ENCODE data around the gene LGMN. TPM values are rescaled to one million over a fixed set of nuclear protein-coding genes. Genes with fewer than 3 reads are reported as not detected.

Gene LGMN
- polyA plus RNA-seq, 1 of the 3 experiments (the other 2 are of a cell fraction): 76.3 TPM

- Histone ChIP-seq H3K36me3 (replicated peaks in 1 of 2; ENCODE audit: control insufficient read depth in 1 of 2, insufficient read depth in 2 of 2, low read length in 1 of 2) (peaks cover 0 to 4% of the 10 kb centered on the region in 2 experiments), H3K27ac (ENCODE audit: low read depth in 2 of 2, low read length in 1 of 2) (no peak overlapping the region), H3K9ac (no peak overlapping the region), H3K4me2 (no peak overlapping the region), H3K9me2 (no peaks in the 10 kb centered on the region), H3K27me3 (ENCODE audit: insufficient read depth) (no peaks in the 10 kb centered on the region), H3F3A (replicated peaks; ENCODE audit: insufficient read depth) (no peaks in the 10 kb centered on the region), H3K79me2 (ENCODE audit: insufficient read depth) (no peaks in the 10 kb centered on the region), H2AFZ (ENCODE audit: low read depth) (no peak overlapping the region), H3K4me3 (ENCODE audit: low read depth in 2 of 2, low read length in 1 of 2) (no peak overlapping the region), H4K20me1 (ENCODE audit: insufficient read depth) (no peaks in the 10 kb centered on the region), H3K9me3 (no peaks in the 10 kb centered on the region), H3K4me1 (ENCODE audit: control insufficient read depth in 1 of 2, insufficient read depth in 2 of 2, low read depth in 1 of 2, low read length in 1 of 2) (no peaks in the 10 kb centered on the region)
- no peak for DNase-seq
- TF ChIP-seq RCOR1 (IDR thresholded peaks at IDR 0.05; ENCODE audit: low read length) (no peak), EP300 (IDR thresholded peaks at IDR 0.05; ENCODE audit: borderline replicate concordance in 1 of 2, low read depth in 1 of 2, low read length in 1 of 2) (no peak), NFIC (IDR thresholded peaks at IDR 0.05; ENCODE audit: borderline replicate concordance) (no peak), POLR2AphosphoS5 (IDR thresholded peaks at IDR 0.05; ENCODE audit: low read depth, low read length) (no peak), GABPA (IDR thresholded peaks at IDR 0.05; ENCODE audit: low read depth) (no peak), FOXJ3 (CRISPR knock-in tag; IDR thresholded peaks at IDR 0.05) (no peak), MXI1 (IDR thresholded peaks at IDR 0.05; ENCODE audit: low read depth, low read length) (no peak), CHD2 (IDR thresholded peaks at IDR 0.05; ENCODE audit: low read length, partially characterized antibody) (no peak), MEF2A (IDR thresholded peaks at IDR 0.05; ENCODE audit: borderline replicate concordance, low read depth) (no peak), TAF1 (IDR thresholded peaks at IDR 0.05; ENCODE audit: borderline replicate concordance, low read depth, low read length) (no peak), YY1 (IDR thresholded peaks at IDR 0.05; ENCODE audit: low read depth) (no peak), FOXM1 (IDR thresholded peaks at IDR 0.05; ENCODE audit: low read depth) (no peak), USF2 (IDR thresholded peaks at IDR 0.05; ENCODE audit: borderline replicate concordance, low read depth, low read length) (no peak), JUND (IDR thresholded peaks at IDR 0.05) (no peak), FOSL2 (IDR thresholded peaks at IDR 0.05; ENCODE audit: borderline replicate concordance, low read depth) (no peak), RXRA (IDR thresholded peaks at IDR 0.05; ENCODE audit: borderline replicate concordance, low read depth) (no peak)
- TF ChIP-seq, protein P1, sequence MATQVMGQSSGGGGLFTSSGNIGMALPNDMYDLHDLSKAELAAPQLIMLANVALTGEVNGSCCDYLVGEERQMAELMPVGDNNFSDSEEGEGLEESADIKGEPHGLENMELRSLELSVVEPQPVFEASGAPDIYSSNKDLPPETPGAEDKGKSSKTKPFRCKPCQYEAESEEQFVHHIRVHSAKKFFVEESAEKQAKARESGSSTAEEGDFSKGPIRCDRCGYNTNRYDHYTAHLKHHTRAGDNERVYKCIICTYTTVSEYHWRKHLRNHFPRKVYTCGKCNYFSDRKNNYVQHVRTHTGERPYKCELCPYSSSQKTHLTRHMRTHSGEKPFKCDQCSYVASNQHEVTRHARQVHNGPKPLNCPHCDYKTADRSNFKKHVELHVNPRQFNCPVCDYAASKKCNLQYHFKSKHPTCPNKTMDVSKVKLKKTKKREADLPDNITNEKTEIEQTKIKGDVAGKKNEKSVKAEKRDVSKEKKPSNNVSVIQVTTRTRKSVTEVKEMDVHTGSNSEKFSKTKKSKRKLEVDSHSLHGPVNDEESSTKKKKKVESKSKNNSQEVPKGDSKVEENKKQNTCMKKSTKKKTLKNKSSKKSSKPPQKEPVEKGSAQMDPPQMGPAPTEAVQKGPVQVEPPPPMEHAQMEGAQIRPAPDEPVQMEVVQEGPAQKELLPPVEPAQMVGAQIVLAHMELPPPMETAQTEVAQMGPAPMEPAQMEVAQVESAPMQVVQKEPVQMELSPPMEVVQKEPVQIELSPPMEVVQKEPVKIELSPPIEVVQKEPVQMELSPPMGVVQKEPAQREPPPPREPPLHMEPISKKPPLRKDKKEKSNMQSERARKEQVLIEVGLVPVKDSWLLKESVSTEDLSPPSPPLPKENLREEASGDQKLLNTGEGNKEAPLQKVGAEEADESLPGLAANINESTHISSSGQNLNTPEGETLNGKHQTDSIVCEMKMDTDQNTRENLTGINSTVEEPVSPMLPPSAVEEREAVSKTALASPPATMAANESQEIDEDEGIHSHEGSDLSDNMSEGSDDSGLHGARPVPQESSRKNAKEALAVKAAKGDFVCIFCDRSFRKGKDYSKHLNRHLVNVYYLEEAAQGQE (IDR thresholded peaks at IDR 0.05; ENCODE audit: low read depth, low read length): no peak
- CTCF ChIA-PET: interaction anchor here (0.8 to 1.0 kb wide), 2 partner anchors 12 to 15 kb away, joined by 3 read pairs; no protein-coding TSS in a partner anchor
- 98% methylated on average over 7 of the region's 9 CpGs for WGBS (ENCODE audit: low lambda C conversion rate)
- POLR2A ChIA-PET: no interaction called here
Measured at GRCh38 chr14:92702441-92702918, 45.9 kb downstream of the LGMN start.
